CD4-positive, alpha-beta T cell treated with Interleukin-6 at 100 ng/mL for 8 hours (primary cell): ENCODE data around the gene KIF27.
"Not testable (repeated sequence)": the region's sequence is repeated elsewhere in the genome, so short reads cannot be mapped to it uniquely, and the experiment has no call there.

Source experiments
- DNase-seq: peaks from one replicate; pipeline ENCODE4 v3.0.0-alpha.2; 2020; ENCODE audit warnings: mixed read lengths, low spot score

Gene KIF27

GRCh38 chr9:83933790-83934189, 12.6 kb upstream of the KIF27 start:
- no peak for DNase-seq

GRCh38 chr9:83932851-83933250, 11.6 kb upstream of the KIF27 start:
- no peak for DNase-seq

GRCh38 chr9:83932011-83932410, 10.8 kb upstream of the KIF27 start:
- DNase-seq, result no peak

GRCh38 chr9:83930881-83931280, 9.6 kb upstream of the KIF27 start:
- no peak for DNase-seq

GRCh38 chr9:83927591-83927990, 6.4 kb upstream of the KIF27 start:
- DNase-seq, result no peak

GRCh38 chr9:83920469-83920926, 734 bp downstream of the KIF27 start:
- peak; percentile 55 for DNase-seq

GRCh38 chr9:83919111-83919510, 2.1 kb downstream of the KIF27 start:
- no peak for DNase-seq

GRCh38 chr9:83912194-83912593, 9.0 kb downstream of the KIF27 start:
- peak; percentile 19 for DNase-seq

- DNase-seq, result no peak
Measured at GRCh38 chr9:83906144-83906543, 15.1 kb downstream of the KIF27 start.

GRCh38 chr9:83900615-83901014, 20.6 kb downstream of the KIF27 start:
- DNase-seq, result not testable (repeated sequence)

- DNase-seq, result not testable (repeated sequence)
Measured at GRCh38 chr9:83894301-83894700, 26.9 kb downstream of the KIF27 start.

GRCh38 chr9:83886498-83886897, 34.7 kb downstream of the KIF27 start:
- not testable (repeated sequence) for DNase-seq

GRCh38 chr9:83885559-83886240, 35.5 kb downstream of the KIF27 start:
- DNase-seq, result not testable (repeated sequence)

GRCh38 chr9:83881687-83882408, 39.4 kb downstream of the KIF27 start:
- not testable (repeated sequence) for DNase-seq

GRCh38 chr9:83875559-83875958, 45.7 kb downstream of the KIF27 start:
- not testable (repeated sequence) for DNase-seq

- DNase-seq, result not testable (repeated sequence)
Measured at GRCh38 chr9:83849895-83850294, 71.3 kb downstream of the KIF27 start.

- not testable (repeated sequence) for DNase-seq
Measured at GRCh38 chr9:83837070-83837643, 84.1 kb downstream of the KIF27 start.

- DNase-seq, result not testable (repeated sequence)
Measured at GRCh38 chr9:83830426-83831071, 90.7 kb downstream of the KIF27 start.

GRCh38 chr9:83824986-83825623, 96.1 kb downstream of the KIF27 start:
- not testable (repeated sequence) for DNase-seq

- DNase-seq, result peak; percentile 88
Measured at GRCh38 chr9:83817356-83818278, 103.6 kb downstream of the KIF27 start, which contains the start of gene GKAP1. Gene GKAP1 (minus strand): TSS chr9:83817769. CDS start chr9:83806517, 11,252 bp downstream.

- DNase-seq, result not testable (repeated sequence)
Measured at GRCh38 chr9:83817011-83817355, 104.2 kb downstream of the KIF27 start.
